SU-DHL-6 (cell line): ENCODE measurements around the gene PGM1.

ENCODE experiments used
- EZH2phosphoT487 ChIP-seq: fragments of 200-600 bp; sonication (generic), shearing (Covaris generic); conservative IDR thresholded peaks from 2 replicates; pipeline ENCODE4 v1.6.1; 2018; ENCODE audit warnings: mild to moderate bottlenecking, antibody characterized with exemption, low read length, moderate library complexity, mixed read lengths
- TF ChIP-seq, protein P1 (sequence below): fragments of 200-600 bp; sonication (generic); IDR thresholded peaks from one replicate; pipeline ENCODE4 v1.5.1; 2017; ENCODE audit warnings: antibody characterized with exemption, mild to moderate bottlenecking, low read length, moderate library complexity; ENCODE audit not compliant: insufficient read depth, poor library complexity, severe bottlenecking

DNA sequence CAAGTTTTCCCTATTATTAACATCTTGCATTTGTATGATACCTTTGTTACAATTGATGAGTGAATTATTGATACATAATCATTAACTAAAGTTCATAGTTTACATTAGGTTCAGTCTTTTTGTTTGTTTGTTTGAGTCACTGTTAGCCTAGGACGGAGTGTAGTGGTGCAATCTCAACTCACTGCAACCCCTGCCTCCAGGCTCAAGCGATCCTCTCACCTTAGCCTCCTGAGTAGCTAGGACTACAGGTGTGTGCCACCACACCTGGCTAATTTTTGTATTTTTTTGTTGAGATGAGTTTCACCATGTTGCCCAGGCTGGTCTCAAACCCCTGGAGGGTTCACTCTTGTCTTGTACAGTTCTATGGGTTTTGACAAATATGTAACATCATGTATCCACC is 33.9 kb upstream of the PGM1 start:
- TF ChIP-seq, protein P1, sequence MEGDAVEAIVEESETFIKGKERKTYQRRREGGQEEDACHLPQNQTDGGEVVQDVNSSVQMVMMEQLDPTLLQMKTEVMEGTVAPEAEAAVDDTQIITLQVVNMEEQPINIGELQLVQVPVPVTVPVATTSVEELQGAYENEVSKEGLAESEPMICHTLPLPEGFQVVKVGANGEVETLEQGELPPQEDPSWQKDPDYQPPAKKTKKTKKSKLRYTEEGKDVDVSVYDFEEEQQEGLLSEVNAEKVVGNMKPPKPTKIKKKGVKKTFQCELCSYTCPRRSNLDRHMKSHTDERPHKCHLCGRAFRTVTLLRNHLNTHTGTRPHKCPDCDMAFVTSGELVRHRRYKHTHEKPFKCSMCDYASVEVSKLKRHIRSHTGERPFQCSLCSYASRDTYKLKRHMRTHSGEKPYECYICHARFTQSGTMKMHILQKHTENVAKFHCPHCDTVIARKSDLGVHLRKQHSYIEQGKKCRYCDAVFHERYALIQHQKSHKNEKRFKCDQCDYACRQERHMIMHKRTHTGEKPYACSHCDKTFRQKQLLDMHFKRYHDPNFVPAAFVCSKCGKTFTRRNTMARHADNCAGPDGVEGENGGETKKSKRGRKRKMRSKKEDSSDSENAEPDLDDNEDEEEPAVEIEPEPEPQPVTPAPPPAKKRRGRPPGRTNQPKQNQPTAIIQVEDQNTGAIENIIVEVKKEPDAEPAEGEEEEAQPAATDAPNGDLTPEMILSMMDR = no peak
- no peak for TF ChIP-seq EZH2phosphoT487
